Stimulated activated CD8-positive, alpha-beta memory T cell treated with anti-CD3 and anti-CD28 coated beads, Interleukin-7, amount 100 ng/mL, for 1 hour (primary cell): ENCODE data around the gene LTF.
"Not testable (repeated sequence)": the region's sequence is repeated elsewhere in the genome, so short reads cannot be mapped to it uniquely, and the experiment has no call there.

Experiments used
- DNase-seq, 2 donors: peaks; one replicate each; pipeline ENCODE4 v3.0.0-alpha.2; 2020; ENCODE audit warnings: low read depth in 2 of 2

LTF gene

DNA sequence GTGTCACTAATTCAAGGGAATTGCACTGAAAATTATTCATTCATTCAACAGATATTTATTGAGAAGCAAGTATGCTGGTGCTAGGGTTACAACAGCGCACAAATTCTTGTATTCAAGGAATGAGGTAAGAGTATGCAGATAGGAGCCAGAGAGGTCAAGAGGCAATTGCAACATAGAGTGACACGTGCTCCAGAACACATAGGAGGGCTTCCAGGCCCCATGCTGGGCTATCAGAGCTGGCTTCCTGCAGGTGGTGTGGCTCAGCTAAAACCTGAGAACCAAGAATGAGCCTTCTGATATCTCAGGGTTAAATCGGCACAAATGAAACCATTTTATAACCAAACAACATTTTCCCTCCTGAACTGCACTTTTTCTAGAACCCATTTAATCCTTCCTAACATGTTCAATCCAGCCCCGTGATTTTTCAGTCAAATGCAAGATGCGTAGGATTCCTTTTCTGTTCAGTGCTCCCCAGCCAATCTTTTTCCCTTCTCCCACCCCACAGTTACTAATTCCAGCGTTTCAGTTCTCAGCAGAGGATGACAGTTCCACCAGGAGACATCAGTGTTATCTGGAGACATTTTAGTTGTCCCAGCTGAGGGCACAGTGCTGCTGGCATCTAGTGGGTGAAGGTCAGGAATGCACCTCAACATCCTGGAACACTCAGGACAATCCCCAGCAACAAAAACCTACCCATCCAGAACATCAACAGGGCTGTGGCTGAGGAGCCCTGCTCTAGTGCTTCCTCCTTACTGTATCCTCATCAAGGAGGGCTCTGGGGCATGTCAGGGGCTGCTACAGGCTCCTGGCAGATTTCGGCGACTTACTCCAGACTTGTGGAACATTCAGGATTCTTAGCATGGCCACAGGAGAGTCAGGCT, 70.9 kb downstream of the LTF start:
- no peak for DNase-seq

DNA sequence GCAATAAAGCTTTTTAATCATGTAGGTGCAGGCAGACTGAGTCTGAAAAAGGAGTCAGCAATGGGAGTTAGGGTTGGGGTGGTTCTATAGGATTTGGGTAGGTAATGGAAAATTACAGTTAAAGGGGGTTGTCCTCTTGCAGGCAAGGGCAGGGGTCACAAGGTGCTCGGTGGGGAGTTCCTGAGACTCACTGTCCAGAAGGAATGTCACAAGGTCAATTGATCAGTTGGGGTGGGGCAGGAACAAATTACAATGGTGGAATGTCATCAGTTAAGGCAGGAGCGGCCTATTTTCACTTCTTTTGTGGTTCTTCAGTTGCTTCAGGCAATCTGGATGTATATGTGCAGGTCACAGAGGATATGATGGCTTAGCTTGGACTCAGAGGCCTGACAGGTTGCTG, 71.7 kb downstream of the LTF start:
- no peak for DNase-seq

DNA sequence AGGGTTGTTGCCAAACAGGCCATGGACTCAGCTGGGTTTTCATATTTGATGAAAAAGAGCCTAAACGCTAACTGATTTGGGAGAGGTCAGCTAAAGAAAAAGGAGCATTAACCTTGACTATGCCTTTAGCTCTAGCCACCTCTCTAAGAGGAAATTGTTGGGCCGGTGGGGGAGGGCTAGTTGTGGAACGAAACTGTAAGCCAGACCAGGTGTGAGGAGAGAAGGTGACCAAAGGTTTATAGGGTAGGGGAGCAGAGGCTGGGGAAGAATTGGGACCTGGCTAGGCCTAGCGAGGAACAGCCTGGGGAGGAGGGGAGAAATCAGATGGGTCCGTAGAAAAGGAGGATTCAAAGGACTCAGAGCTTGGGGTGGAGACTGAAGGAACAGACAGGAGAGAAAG, 73.2 kb downstream of the LTF start:
- not testable (repeated sequence) for DNase-seq

DNA sequence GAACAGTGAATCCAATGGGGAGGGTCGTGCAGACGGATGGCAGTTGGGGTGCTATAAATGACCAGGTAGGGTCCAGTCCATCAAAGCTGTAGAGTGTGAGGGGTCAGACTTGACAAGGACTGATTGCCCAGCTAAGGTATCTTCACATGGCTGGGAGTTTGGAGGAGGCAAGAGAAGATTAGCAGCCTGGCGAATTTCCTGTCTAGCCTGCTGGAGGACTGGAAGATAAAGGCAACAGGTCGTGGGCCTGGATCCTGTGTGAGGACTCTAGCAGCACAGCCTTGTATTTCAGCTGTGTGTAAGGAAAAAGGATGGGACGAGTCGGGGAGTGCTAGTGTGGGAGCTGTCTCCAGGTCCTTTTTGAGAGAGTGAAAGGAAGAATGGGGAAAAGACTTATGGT, 75.4 kb downstream of the LTF start:
- DNase-seq = no peak

DNA sequence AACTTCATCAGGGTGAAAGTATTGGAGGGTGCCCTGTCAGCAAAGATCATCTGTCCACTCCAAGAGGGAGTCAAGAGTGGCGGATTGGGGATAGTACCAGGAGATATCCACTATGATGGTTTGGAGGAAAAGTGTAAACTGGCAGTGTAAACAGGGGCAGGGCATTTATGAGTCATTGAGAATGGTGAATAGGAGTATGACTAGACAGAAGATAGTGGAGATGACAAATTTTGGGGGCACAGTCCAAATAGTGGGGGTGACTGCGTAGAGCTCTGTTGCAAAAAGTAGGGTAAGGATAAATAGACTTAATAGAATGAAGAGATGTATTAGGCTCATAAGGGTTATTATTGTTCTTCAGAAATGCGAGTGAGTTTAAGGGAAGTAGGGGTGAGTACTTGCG, 75.9 kb downstream of the LTF start:
- not testable (repeated sequence) for DNase-seq

DNA sequence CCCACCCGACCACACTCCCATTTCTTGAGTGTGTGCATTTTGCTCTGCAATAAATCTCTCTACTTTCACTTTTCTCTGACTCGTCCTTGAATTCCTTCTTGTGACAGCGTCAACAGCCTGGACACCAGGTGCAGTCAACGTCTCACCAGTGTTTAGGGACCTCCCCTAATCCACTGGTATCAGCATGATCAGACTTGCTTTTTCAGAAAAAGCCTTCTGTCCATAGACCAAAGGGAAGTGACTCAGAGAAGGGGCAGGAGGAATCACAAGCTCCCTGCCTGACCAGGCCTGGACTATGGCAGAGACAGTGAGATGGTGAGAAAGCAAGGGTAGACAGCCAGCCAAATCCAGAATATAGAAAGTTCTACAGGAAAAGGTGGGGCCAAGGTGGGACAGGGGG, 78.5 kb downstream of the LTF start:
- DNase-seq = no peak
